ENCODE results near the gene RFX6. TPM values are rescaled to one million over a fixed set of nuclear protein-coding genes. Genes with fewer than 3 reads are reported as not detected.
"Not testable (repeated sequence)": the region's sequence is repeated elsewhere in the genome, so short reads cannot be mapped to it uniquely, and the experiment has no call there.

Gene RFX6
- total RNA-seq, result not detected

- no peak within 1 kb of the TSS for H3K4me3 Mint-ChIP-seq
- DNase-seq, result peak; percentile 6
- H3K27ac Mint-ChIP-seq, result no peak within 1 kb of the TSS
- peak; percentile 30 for ATAC-seq
- no peaks in the 10 kb centered on the region for H3K36me3 Mint-ChIP-seq (ENCODE audit: low read depth)
- CTCF ChIA-PET, result no interaction called here
- POLR2A ChIA-PET, result no interaction called here
- intact Hi-C loops (cut with DNase I, micrococcal nuclease), result no loop called here
- H3K9me3 Mint-ChIP-seq (ENCODE audit: low read depth), result no peaks in the 10 kb centered on the region
- H3K4me1 Mint-ChIP-seq, result peaks cover 9% of the 10 kb centered on the region
- H3K27me3 Mint-ChIP-seq, result peaks cover 31% of the 10 kb centered on the region
Observed at GRCh38 chr6:116876635-116877611, at the start of gene RFX6. RFX6 (plus strand) TSS chr6:116877242; CDS start chr6:116877276, 34 bp downstream.

- intact Hi-C loops (cut with DNase I, micrococcal nuclease), result no loop called here
- Mint-ChIP-seq H3K27me3 (peaks cover 2% of the 10 kb centered on the region), H3K9me3 (ENCODE audit: low read depth) (peaks cover 10% of the 10 kb centered on the region), H3K4me3 (no peak overlapping the region), H3K4me1 (no peaks in the 10 kb centered on the region), H3K27ac (no peak overlapping the region), H3K36me3 (ENCODE audit: low read depth) (no peaks in the 10 kb centered on the region)
- ChIA-PET POLR2A (no interaction called here), CTCF (no interaction called here)
- no peak for DNase-seq
- ATAC-seq, result no peak
Observed at GRCh38 chr6:116827561-116828240, 49.3 kb upstream of the RFX6 start.

- DNase-seq (no peak), ATAC-seq (no peak)
- Mint-ChIP-seq H3K4me1 (no peaks in the 10 kb centered on the region), H3K36me3 (ENCODE audit: low read depth) (no peaks in the 10 kb centered on the region), H3K4me3 (no peak within 1 kb of the TSS), H3K27me3 (peaks cover 3% of the 10 kb centered on the region), H3K27ac (no peak within 1 kb of the TSS), H3K9me3 (ENCODE audit: low read depth) (peaks cover 3% of the 10 kb centered on the region)
- ChIA-PET POLR2A (no interaction called here), CTCF (no interaction called here)
- intact Hi-C loops (cut with DNase I, micrococcal nuclease), result no loop called here
Observed at GRCh38 chr6:116828983-116829382, 48.1 kb upstream of the RFX6 start, which contains the start of gene GPRC6A. GPRC6A (minus strand) TSS chr6:116829083; CDS start chr6:116829013, 70 bp downstream.

GRCh38 chr6:116834526-116834925 lies 42.5 kb upstream of the RFX6 start:
- not testable (repeated sequence) for DNase-seq

GRCh38 chr6:116836606-116837342 lies 40.3 kb upstream of the RFX6 start:
- POLR2A ChIA-PET, result no interaction called here
- no peak overlapping the region for H3K27ac Mint-ChIP-seq

More at GRCh38 chr6:116834526-116834925, 42.5 kb upstream of the RFX6 start:
- H3K27me3 Mint-ChIP-seq; H3K9me3 Mint-ChIP-seq (ENCODE audit: low read depth); H3K27ac Mint-ChIP-seq; POLR2A ChIA-PET; H3K4me1 Mint-ChIP-seq; CTCF ChIA-PET; intact Hi-C loops (cut with DNase I, micrococcal nuclease); H3K4me3 Mint-ChIP-seq; ATAC-seq; H3K36me3 Mint-ChIP-seq (ENCODE audit: low read depth): not testable (repeated sequence)

GRCh38 chr6:116840091-116840490 lies 37.0 kb upstream of the RFX6 start:
- CTCF ChIA-PET, result no interaction called here
- H3K9me3 Mint-ChIP-seq (ENCODE audit: low read depth), result no peaks in the 10 kb centered on the region
- ATAC-seq (no peak), DNase-seq (no peak)
- no peak overlapping the region for H3K27ac Mint-ChIP-seq
- no peaks in the 10 kb centered on the region for H3K27me3 Mint-ChIP-seq
- no peaks in the 10 kb centered on the region for H3K36me3 Mint-ChIP-seq (ENCODE audit: low read depth)
- intact Hi-C loops (cut with DNase I, micrococcal nuclease), result loop anchor here in 1 of 2 experiments (10.0 kb wide), 1 partner anchor 205 kb away; no protein-coding TSS in a partner anchor
- POLR2A ChIA-PET, result no interaction called here
- no peak overlapping the region for H3K4me3 Mint-ChIP-seq
- no peaks in the 10 kb centered on the region for H3K4me1 Mint-ChIP-seq

More at GRCh38 chr6:116836606-116837342, 40.3 kb upstream of the RFX6 start:
- intact Hi-C loops (cut with DNase I, micrococcal nuclease), result no loop called here
- no peaks in the 10 kb centered on the region for H3K4me1 Mint-ChIP-seq
- H3K9me3 Mint-ChIP-seq (ENCODE audit: low read depth), result no peaks in the 10 kb centered on the region
- DNase-seq, result no peak
- ATAC-seq, result no peak
- CTCF ChIA-PET, result no interaction called here
- peaks cover 6% of the 10 kb centered on the region for H3K27me3 Mint-ChIP-seq
- no peaks in the 10 kb centered on the region for H3K36me3 Mint-ChIP-seq (ENCODE audit: low read depth)
- H3K4me3 Mint-ChIP-seq, result no peak overlapping the region

- CTCF ChIA-PET, result interaction anchor here (0.9 kb wide), 1 partner anchor 11 kb away, joined by 3 read pairs; no protein-coding TSS in a partner anchor
Observed at GRCh38 chr6:116842459-116842858, 34.6 kb upstream of the RFX6 start.

GRCh38 chr6:116847227-116847626 lies 29.8 kb upstream of the RFX6 start:
- Mint-ChIP-seq H3K4me1 (no peaks in the 10 kb centered on the region), H3K4me3 (no peak overlapping the region), H3K27me3 (peaks cover 7% of the 10 kb centered on the region), H3K27ac (no peak overlapping the region), H3K9me3 (ENCODE audit: low read depth) (no peaks in the 10 kb centered on the region), H3K36me3 (ENCODE audit: low read depth) (no peaks in the 10 kb centered on the region)
- intact Hi-C loops (cut with DNase I, micrococcal nuclease), result loop anchor here (2.0 to 10.0 kb wide), 3 partner anchors 212 to 310 kb away; no protein-coding TSS in a partner anchor
- POLR2A ChIA-PET, result no interaction called here
- DNase-seq (no peak), ATAC-seq (no peak)
- CTCF ChIA-PET, result interaction anchor here (0.7 to 2.4 kb wide), 3 partner anchors 23 to 490 kb away, joined by 3 to 10 read pairs (median 3); no protein-coding TSS in a partner anchor

More at GRCh38 chr6:116842459-116842858, 34.6 kb upstream of the RFX6 start:
- ATAC-seq (no peak), DNase-seq (no peak)
- Mint-ChIP-seq H3K27me3 (no peaks in the 10 kb centered on the region), H3K9me3 (ENCODE audit: low read depth) (no peaks in the 10 kb centered on the region), H3K4me1 (no peaks in the 10 kb centered on the region), H3K27ac (no peak overlapping the region), H3K36me3 (ENCODE audit: low read depth) (no peaks in the 10 kb centered on the region), H3K4me3 (no peak overlapping the region)
- intact Hi-C loops (cut with DNase I, micrococcal nuclease), result loop anchor here in 1 of 2 experiments (10.0 kb wide), 1 partner anchor 208 kb away; no protein-coding TSS in a partner anchor
- POLR2A ChIA-PET, result no interaction called here

- H3K27ac Mint-ChIP-seq, result no peak overlapping the region
- no peaks in the 10 kb centered on the region for H3K36me3 Mint-ChIP-seq (ENCODE audit: low read depth)
- DNase-seq (no peak), ATAC-seq (no peak)
- no peak overlapping the region for H3K4me3 Mint-ChIP-seq
- intact Hi-C loops (cut with DNase I, micrococcal nuclease), result no loop called here
- H3K9me3 Mint-ChIP-seq (ENCODE audit: low read depth), result peaks cover 24% of the 10 kb centered on the region
- CTCF ChIA-PET, result no interaction called here
- POLR2A ChIA-PET, result no interaction called here
- H3K27me3 Mint-ChIP-seq, result peaks cover 2% of the 10 kb centered on the region
- no peaks in the 10 kb centered on the region for H3K4me1 Mint-ChIP-seq
Observed at GRCh38 chr6:116858060-116858459, 19.0 kb upstream of the RFX6 start.

GRCh38 chr6:116859264-116859663 lies 17.8 kb upstream of the RFX6 start:
- H3K9me3 Mint-ChIP-seq (ENCODE audit: low read depth), result peaks cover 22% of the 10 kb centered on the region
- no peak overlapping the region for H3K4me3 Mint-ChIP-seq

GRCh38 chr6:116866281-116866871 lies 10.7 kb upstream of the RFX6 start:
- no peaks in the 10 kb centered on the region for H3K36me3 Mint-ChIP-seq (ENCODE audit: low read depth)
- CTCF ChIA-PET, result interaction anchor here (1.2 kb wide), 1 partner anchor 23 kb away, joined by 3 read pairs; no protein-coding TSS in a partner anchor
- no peaks in the 10 kb centered on the region for H3K9me3 Mint-ChIP-seq (ENCODE audit: low read depth)
- H3K27me3 Mint-ChIP-seq, result peaks cover 3% of the 10 kb centered on the region
- H3K4me1 Mint-ChIP-seq, result no peaks in the 10 kb centered on the region
- DNase-seq (no peak), ATAC-seq (no peak)
- no peak overlapping the region for H3K4me3 Mint-ChIP-seq
- no peak overlapping the region for H3K27ac Mint-ChIP-seq
- intact Hi-C loops (cut with DNase I, micrococcal nuclease), result no loop called here
- POLR2A ChIA-PET, result no interaction called here

More at GRCh38 chr6:116859264-116859663, 17.8 kb upstream of the RFX6 start:
- Mint-ChIP-seq H3K27ac (no peak overlapping the region), H3K4me1 (no peaks in the 10 kb centered on the region), H3K27me3 (peaks cover 2% of the 10 kb centered on the region), H3K36me3 (ENCODE audit: low read depth) (no peaks in the 10 kb centered on the region)
- no peak for ATAC-seq
- intact Hi-C loops (cut with DNase I, micrococcal nuclease), result no loop called here
- no peak for DNase-seq
- ChIA-PET CTCF (interaction anchor here (1.0 kb wide), 2 partner anchors 9 to 14 kb away, joined by 3 to 4 read pairs; no protein-coding TSS in a partner anchor), POLR2A (no interaction called here)

Measured in activated CD4-positive, alpha-beta T cell treated with anti-CD3 and anti-CD28 coated beads for 36 hours (primary cell).